ENCODE measurements around the gene TFCP2L1. TPM values are rescaled to one million over a fixed set of nuclear protein-coding genes. Genes with fewer than 3 reads are reported as not detected.

TFCP2L1 gene
- total and polyA plus RNA-seq, 2 of the 4 experiments (the other 2 are of a cell fraction): not detected

- Histone ChIP-seq H3K23ac (ENCODE audit: low read depth, low read length) (no peak overlapping the region), H4K91ac (ENCODE audit: insufficient read depth, low read depth, low read length) (no peak overlapping the region), H3K18ac (ENCODE audit: low read depth, low read length) (no peak overlapping the region), H4K20me1 (ENCODE audit: insufficient read depth, low read length) (no peaks in the 10 kb centered on the region), H3K9ac (ENCODE audit: low read depth, low read length) (no peak overlapping the region), H3K9me1 (ENCODE audit: insufficient read depth, low read length) (no peaks in the 10 kb centered on the region), H3K36me3 (ENCODE audit: control insufficient read depth, insufficient read depth, low read length) (no peaks in the 10 kb centered on the region), H3K14ac (replicated peaks; ENCODE audit: low read depth, low read length) (no peak overlapping the region), H3K4me1 (ENCODE audit: control insufficient read depth, insufficient read depth, low read length) (no peaks in the 10 kb centered on the region), H4K8ac (ENCODE audit: low read depth in 2 of 2, low read length in 2 of 2) (no peak overlapping the region), H2AFZ (replicated peaks; ENCODE audit: low read length, poor library complexity) (no peak overlapping the region), H3K4me2 (ENCODE audit: low read depth, low read length) (no peak overlapping the region), H3K79me1 (ENCODE audit: low read depth in 1 of 2, low read length in 2 of 2) (no peaks in the 10 kb centered on the region), H2AK9ac (replicated peaks; ENCODE audit: low read depth, low read length, poor library complexity) (no peak overlapping the region), H2BK15ac (ENCODE audit: low read depth, low read length) (no peak overlapping the region), H3K9me3 (ENCODE audit: control insufficient read depth, insufficient read depth, low read length) (no peaks in the 10 kb centered on the region), H3K4ac (ENCODE audit: low read depth, low read length) (no peak overlapping the region), H3K27me3 (ENCODE audit: control insufficient read depth, insufficient read depth, low read length) (peaks cover 15% of the 10 kb centered on the region), H2BK5ac (ENCODE audit: low read depth, low read length, poor library complexity, severe bottlenecking) (no peak overlapping the region), H4K5ac (ENCODE audit: low read depth, low read length) (no peak overlapping the region), H2BK120ac (ENCODE audit: low read depth, low read length) (no peak overlapping the region), H3K4me3 (ENCODE audit: insufficient read depth, low read depth, low read length) (no peak overlapping the region), H2BK20ac (ENCODE audit: low read depth, low read length) (no peak overlapping the region), H3K56ac (ENCODE audit: extremely low read depth, insufficient read depth, low read length) (no peak overlapping the region), H2AK5ac (ENCODE audit: low read depth, low read length) (no peak overlapping the region), H3K27ac (ENCODE audit: insufficient read depth, low read length) (no peak overlapping the region)
- ATAC-seq (ENCODE audit: low read depth): no peak
- DNase-seq: no peak
- BruUV-seq (replicated peaks): no TSS peak
- CTCF ChIA-PET: no interaction called here
- dilution Hi-C loops (cut with HindIII; ENCODE audit: low sequenced_read_pairs, unreplicated experiment) (no loop called here), in situ Hi-C loops (cut with MboI; ENCODE audit: low sequenced_read_pairs) (no loop called here), intact Hi-C loops (cut with micrococcal nuclease) (no loop called here)
- no peak for TF ChIP-seq POLR2A (IDR thresholded peaks at IDR 0.05; ENCODE audit: low read depth, low read length)
- TF ChIP-seq BHLHE40 (IDR thresholded peaks at IDR 0.05; ENCODE audit: low read depth, low read length): no peak
- TF ChIP-seq, protein P1, sequence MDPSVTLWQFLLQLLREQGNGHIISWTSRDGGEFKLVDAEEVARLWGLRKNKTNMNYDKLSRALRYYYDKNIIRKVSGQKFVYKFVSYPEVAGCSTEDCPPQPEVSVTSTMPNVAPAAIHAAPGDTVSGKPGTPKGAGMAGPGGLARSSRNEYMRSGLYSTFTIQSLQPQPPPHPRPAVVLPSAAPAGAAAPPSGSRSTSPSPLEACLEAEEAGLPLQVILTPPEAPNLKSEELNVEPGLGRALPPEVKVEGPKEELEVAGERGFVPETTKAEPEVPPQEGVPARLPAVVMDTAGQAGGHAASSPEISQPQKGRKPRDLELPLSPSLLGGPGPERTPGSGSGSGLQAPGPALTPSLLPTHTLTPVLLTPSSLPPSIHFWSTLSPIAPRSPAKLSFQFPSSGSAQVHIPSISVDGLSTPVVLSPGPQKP (IDR thresholded peaks at IDR 0.05; ENCODE audit: borderline replicate concordance, low read depth, low read length): no peak
- TF ChIP-seq MAZ (IDR thresholded peaks at IDR 0.05; ENCODE audit: borderline replicate concordance, low read depth, low read length): no peak
- no peak for TF ChIP-seq CHD1 (IDR thresholded peaks at IDR 0.05; ENCODE audit: low read depth, low read length)
- no peak for TF ChIP-seq MXI1 (IDR thresholded peaks at IDR 0.05; ENCODE audit: borderline replicate concordance, low read depth, low read length)
- no peak for TF ChIP-seq NFE2L2 (IDR thresholded peaks at IDR 0.05; ENCODE audit: low read depth, low read length)
- no peak for TF ChIP-seq FOS (IDR thresholded peaks at IDR 0.05; ENCODE audit: low read depth, low read length)
- no peak for TF ChIP-seq USF2 (IDR thresholded peaks at IDR 0.05; ENCODE audit: low read depth, low read length)
- no peak for TF ChIP-seq RAD21 (IDR thresholded peaks at IDR 0.05; ENCODE audit: low read length)
- TF ChIP-seq RCOR1 (IDR thresholded peaks at IDR 0.05; ENCODE audit: insufficient replicate concordance, low read length): no peak
- no peak for TF ChIP-seq SMC3 (IDR thresholded peaks at IDR 0.05; ENCODE audit: low read depth, low read length)
- TF ChIP-seq CEBPB (IDR thresholded peaks at IDR 0.05; ENCODE audit: low read depth, low read length): no peak
- POLR2A ChIA-PET (ENCODE audit: unreplicated experiment): no interaction called here
- WGBS, 2 experiments (ENCODE audit: extremely low coverage in 2 of 2, insufficient read length in 1 of 2): 80% methylated on average over 1 of the region's 8 CpGs; no CpG with 5 or more reads in 1 of the 2 experiments
Observed at GRCh38 chr2:121326628-121327027, 41.6 kb upstream of the TFCP2L1 start.
